ENCODE data around the gene SV2A.
"Not testable (repeated sequence)": the region's sequence is repeated elsewhere in the genome, so short reads cannot be mapped to it uniquely, and the experiment has no call there.

SV2A gene

GRCh38 chr1:149917571-149918144 is at the start of gene SV2A:
SV2A (minus strand) TSS chr1:149917844; CDS start chr1:149913840, 4,004 bp downstream.
- Mint-ChIP-seq H3K4me3 (no peak within 1 kb of the TSS), H3K27ac (no peak within 1 kb of the TSS), H3K4me1 (ENCODE audit: low read depth) (peaks cover 29% of the 10 kb centered on the region), H3K27me3 (peaks cover 29% of the 10 kb centered on the region), H3K9me3 (no peaks in the 10 kb centered on the region), H3K36me3 (ENCODE audit: low read depth) (peaks cover 12% of the 10 kb centered on the region)
- intact Hi-C loops (cut with micrococcal nuclease), result no loop called here

- no peak overlapping the region for H3K27ac Mint-ChIP-seq
- no peak overlapping the region for H3K4me3 Mint-ChIP-seq
- no peaks in the 10 kb centered on the region for H3K36me3 Mint-ChIP-seq (ENCODE audit: low read depth)
- intact Hi-C loops (cut with micrococcal nuclease), result no loop called here
- H3K4me1 Mint-ChIP-seq (ENCODE audit: low read depth), result peaks cover 10% of the 10 kb centered on the region
- H3K27me3 Mint-ChIP-seq, result peaks cover 65% of the 10 kb centered on the region
- H3K9me3 Mint-ChIP-seq, result no peaks in the 10 kb centered on the region
These were observed 49.4 kb upstream of the SV2A start for GRCh38 chr1:149967041-149967440.

- H3K9me3 Mint-ChIP-seq, result no peaks in the 10 kb centered on the region
- H3K27ac Mint-ChIP-seq, result no peak overlapping the region
- H3K4me1 Mint-ChIP-seq (ENCODE audit: low read depth), result peaks cover 11% of the 10 kb centered on the region
- H3K36me3 Mint-ChIP-seq (ENCODE audit: low read depth), result no peaks in the 10 kb centered on the region
- intact Hi-C loops (cut with micrococcal nuclease), result no loop called here
- H3K27me3 Mint-ChIP-seq, result peaks cover 63% of the 10 kb centered on the region
- H3K4me3 Mint-ChIP-seq, result no peak overlapping the region
These were observed 48.8 kb upstream of the SV2A start for GRCh38 chr1:149966405-149966804.

- Mint-ChIP-seq H3K27me3 (peaks cover 65% of the 10 kb centered on the region), H3K4me3 (no peak overlapping the region)
- intact Hi-C loops (cut with micrococcal nuclease), result no loop called here
These were observed 47.8 kb upstream of the SV2A start for GRCh38 chr1:149965440-149965839.

GRCh38 chr1:149963358-149963757 is 45.7 kb upstream of the SV2A start:
- H3K36me3 Mint-ChIP-seq (ENCODE audit: low read depth), result no peaks in the 10 kb centered on the region
- no peaks in the 10 kb centered on the region for H3K9me3 Mint-ChIP-seq
- H3K4me3 Mint-ChIP-seq, result no peak overlapping the region
- peaks cover 70% of the 10 kb centered on the region for H3K27me3 Mint-ChIP-seq
- no peak overlapping the region for H3K27ac Mint-ChIP-seq
- peaks cover 15% of the 10 kb centered on the region for H3K4me1 Mint-ChIP-seq (ENCODE audit: low read depth)
- intact Hi-C loops (cut with micrococcal nuclease), result loop anchor here (2.0 kb wide), 1 partner anchor 223 kb away; no protein-coding TSS in a partner anchor

More at GRCh38 chr1:149965440-149965839, 47.8 kb upstream of the SV2A start:
- H3K9me3 Mint-ChIP-seq, result no peaks in the 10 kb centered on the region
- H3K4me1 Mint-ChIP-seq (ENCODE audit: low read depth), result peaks cover 15% of the 10 kb centered on the region
- H3K36me3 Mint-ChIP-seq (ENCODE audit: low read depth), result no peaks in the 10 kb centered on the region
- no peak overlapping the region for H3K27ac Mint-ChIP-seq

- no peak overlapping the region for H3K4me3 Mint-ChIP-seq
- intact Hi-C loops (cut with micrococcal nuclease), result loop anchor here (1.0 to 2.0 kb wide), 2 partner anchors 88 to 224 kb away; no protein-coding TSS in a partner anchor
- H3K9me3 Mint-ChIP-seq, result no peaks in the 10 kb centered on the region
- no peak overlapping the region for H3K27ac Mint-ChIP-seq
- peaks cover 14% of the 10 kb centered on the region for H3K4me1 Mint-ChIP-seq (ENCODE audit: low read depth)
- peaks cover 69% of the 10 kb centered on the region for H3K27me3 Mint-ChIP-seq
- H3K36me3 Mint-ChIP-seq (ENCODE audit: low read depth), result no peaks in the 10 kb centered on the region
These were observed 45.1 kb upstream of the SV2A start for GRCh38 chr1:149962736-149963135.

GRCh38 chr1:149962039-149962647 is 44.5 kb upstream of the SV2A start:
- intact Hi-C loops (cut with micrococcal nuclease), result loop anchor here (1.0 to 2.0 kb wide), 2 partner anchors 88 to 225 kb away; no protein-coding TSS in a partner anchor
- no peak overlapping the region for H3K4me3 Mint-ChIP-seq
- H3K4me1 Mint-ChIP-seq (ENCODE audit: low read depth), result peaks cover 8% of the 10 kb centered on the region
- peaks cover 68% of the 10 kb centered on the region for H3K27me3 Mint-ChIP-seq
- H3K9me3 Mint-ChIP-seq, result no peaks in the 10 kb centered on the region
- H3K36me3 Mint-ChIP-seq (ENCODE audit: low read depth), result no peaks in the 10 kb centered on the region
- H3K27ac Mint-ChIP-seq, result no peak overlapping the region

- H3K27ac Mint-ChIP-seq; H3K9me3 Mint-ChIP-seq; H3K4me3 Mint-ChIP-seq; intact Hi-C loops (cut with micrococcal nuclease); H3K36me3 Mint-ChIP-seq (ENCODE audit: low read depth); H3K4me1 Mint-ChIP-seq (ENCODE audit: low read depth): not testable (repeated sequence)
- H3K27me3 Mint-ChIP-seq, result peaks cover 77% of the 10 kb centered on the region
These were observed 39.9 kb upstream of the SV2A start for GRCh38 chr1:149957548-149957947.

- Mint-ChIP-seq H3K27ac (no peak overlapping the region), H3K9me3 (no peaks in the 10 kb centered on the region), H3K27me3 (peaks cover 54% of the 10 kb centered on the region), H3K36me3 (ENCODE audit: low read depth) (no peaks in the 10 kb centered on the region), H3K4me1 (ENCODE audit: low read depth) (no peaks in the 10 kb centered on the region), H3K4me3 (no peak overlapping the region)
- intact Hi-C loops (cut with micrococcal nuclease), result no loop called here
These were observed 32.3 kb upstream of the SV2A start for GRCh38 chr1:149949911-149950310.

GRCh38 chr1:149945206-149945605 is 27.6 kb upstream of the SV2A start:
- Mint-ChIP-seq H3K9me3 (no peaks in the 10 kb centered on the region), H3K36me3 (ENCODE audit: low read depth) (no peaks in the 10 kb centered on the region), H3K27me3 (peaks cover 45% of the 10 kb centered on the region), H3K27ac (no peak overlapping the region), H3K4me3 (no peak overlapping the region), H3K4me1 (ENCODE audit: low read depth) (no peaks in the 10 kb centered on the region)
- intact Hi-C loops (cut with micrococcal nuclease), result no loop called here

- Mint-ChIP-seq H3K27ac (no peak overlapping the region), H3K36me3 (ENCODE audit: low read depth) (no peaks in the 10 kb centered on the region), H3K4me1 (ENCODE audit: low read depth) (peaks cover 16% of the 10 kb centered on the region), H3K4me3 (no peak overlapping the region), H3K27me3 (peaks cover 29% of the 10 kb centered on the region), H3K9me3 (no peaks in the 10 kb centered on the region)
- intact Hi-C loops (cut with micrococcal nuclease), result no loop called here
These were observed 25.2 kb upstream of the SV2A start for GRCh38 chr1:149942885-149943284.

- no peaks in the 10 kb centered on the region for H3K36me3 Mint-ChIP-seq (ENCODE audit: low read depth)
- H3K4me3 Mint-ChIP-seq, result no peak overlapping the region
- H3K27me3 Mint-ChIP-seq, result peaks cover 26% of the 10 kb centered on the region
- no peaks in the 10 kb centered on the region for H3K9me3 Mint-ChIP-seq
- H3K27ac Mint-ChIP-seq, result no peak overlapping the region
- intact Hi-C loops (cut with micrococcal nuclease), result no loop called here
- peaks cover 23% of the 10 kb centered on the region for H3K4me1 Mint-ChIP-seq (ENCODE audit: low read depth)
These were observed 24.6 kb upstream of the SV2A start for GRCh38 chr1:149942207-149942606.

GRCh38 chr1:149940427-149940826 is 22.8 kb upstream of the SV2A start:
- Mint-ChIP-seq H3K4me3 (no peak overlapping the region), H3K9me3 (no peaks in the 10 kb centered on the region), H3K4me1 (ENCODE audit: low read depth) (peaks cover 40% of the 10 kb centered on the region), H3K36me3 (ENCODE audit: low read depth) (no peaks in the 10 kb centered on the region), H3K27ac (no peak overlapping the region), H3K27me3 (peaks cover 22% of the 10 kb centered on the region)
- intact Hi-C loops (cut with micrococcal nuclease), result no loop called here

GRCh38 chr1:149938668-149939003 is 21.0 kb upstream of the SV2A start:
- intact Hi-C loops (cut with micrococcal nuclease); H3K36me3 Mint-ChIP-seq (ENCODE audit: low read depth); H3K27me3 Mint-ChIP-seq; H3K9me3 Mint-ChIP-seq; H3K4me3 Mint-ChIP-seq: not testable (repeated sequence)
- Mint-ChIP-seq H3K27ac (peak overlapping the region; percentile 67), H3K4me1 (ENCODE audit: low read depth) (peaks cover 57% of the 10 kb centered on the region)

GRCh38 chr1:149937759-149938158 is 20.1 kb upstream of the SV2A start:
- no peak overlapping the region for H3K4me3 Mint-ChIP-seq
- no peak overlapping the region for H3K27ac Mint-ChIP-seq
- peaks cover 57% of the 10 kb centered on the region for H3K4me1 Mint-ChIP-seq (ENCODE audit: low read depth)
- H3K36me3 Mint-ChIP-seq (ENCODE audit: low read depth), result no peaks in the 10 kb centered on the region
- H3K9me3 Mint-ChIP-seq, result no peaks in the 10 kb centered on the region
- peaks cover under 1% of the 10 kb centered on the region for H3K27me3 Mint-ChIP-seq
- intact Hi-C loops (cut with micrococcal nuclease), result no loop called here

Data from dendritic cell treated with granulocyte-macrophage colony-stimulating factor and Interleukin-4, amounts not matched to agents 40 ng/mL and 50 ng/mL, for 4 days (primary cell).